ENCODE measurements around the gene ARL5A.

Gene ARL5A

GRCh38 chr2:151840216-151841046, 12.2 kb upstream of the ARL5A start:
- DNase-seq: no peak

GRCh38 chr2:151837926-151838325, 9.7 kb upstream of the ARL5A start:
- DNase-seq: no peak

- no peak for DNase-seq
Measured at GRCh38 chr2:151833984-151834383, 5.8 kb upstream of the ARL5A start.

- no peak for DNase-seq
Measured at GRCh38 chr2:151830961-151831360, 2.7 kb upstream of the ARL5A start.

GRCh38 chr2:151828890-151829324, 686 bp upstream of the ARL5A start:
- DNase-seq: no peak

- no peak for DNase-seq
Measured at GRCh38 chr2:151827564-151828142, 568 bp downstream of the ARL5A start.

GRCh38 chr2:151826737-151827157, 1.5 kb downstream of the ARL5A start:
- no peak for DNase-seq

GRCh38 chr2:151824886-151825285, 3.3 kb downstream of the ARL5A start:
- DNase-seq: no peak

- no peak for DNase-seq
Measured at GRCh38 chr2:151823651-151824050, 4.6 kb downstream of the ARL5A start.

GRCh38 chr2:151819920-151820319, 8.3 kb downstream of the ARL5A start:
- no peak for DNase-seq

- DNase-seq: no peak
Measured at GRCh38 chr2:151817929-151818328, 10.3 kb downstream of the ARL5A start.

GRCh38 chr2:151816843-151817242, 11.4 kb downstream of the ARL5A start:
- DNase-seq: no peak

GRCh38 chr2:151815821-151816489, 12.3 kb downstream of the ARL5A start:
- DNase-seq: no peak

- no peak for DNase-seq
Measured at GRCh38 chr2:151810489-151810888, 17.7 kb downstream of the ARL5A start.

GRCh38 chr2:151809073-151809383, 19.2 kb downstream of the ARL5A start:
- no peak for DNase-seq

GRCh38 chr2:151808258-151809072, 19.8 kb downstream of the ARL5A start:
- no peak for DNase-seq

GRCh38 chr2:151805961-151806360, 22.3 kb downstream of the ARL5A start:
- DNase-seq: no peak

- DNase-seq: no peak
Measured at GRCh38 chr2:151805343-151805742, 22.9 kb downstream of the ARL5A start.

GRCh38 chr2:151803811-151804210, 24.4 kb downstream of the ARL5A start:
- DNase-seq: no peak

GRCh38 chr2:151802315-151802714, 25.9 kb downstream of the ARL5A start:
- no peak for DNase-seq

GRCh38 chr2:151799886-151800292, 28.3 kb downstream of the ARL5A start:
- DNase-seq: no peak

- no peak for DNase-seq
Measured at GRCh38 chr2:151796774-151797173, 31.4 kb downstream of the ARL5A start.

GRCh38 chr2:151795646-151796240, 32.5 kb downstream of the ARL5A start:
- no peak for DNase-seq

Data from SHP77 (cell line).